Tibial nerve (tissue), 4 donors: ENCODE measurements around the gene SLC7A10. TPM values are rescaled to one million over a fixed set of nuclear protein-coding genes. Genes with fewer than 3 reads are reported as not detected.

Experiments
- DNase-seq, 2 donors: peaks; one replicate each; pipeline ENCODE4 v3.0.0-alpha.2; 2019; ENCODE audit warnings: low spot score in 2 of 2
- H3K27ac ChIP-seq, 4 donors: fragments of 200-600 bp; sonication (generic) in 3 of 4; one replicate each; pipeline ENCODE4 v1.5.1; 2017 to 2019; ENCODE audit warnings: mild to moderate bottlenecking in 1 of 4
- H3K27me3 ChIP-seq, 2 donors: fragments of 200-600 bp; sonication (generic) in 1 of 2; one replicate each; pipeline versions ENCODE4 v1.5.1 to v1.6.0; 2017 to 2019
- H3K36me3 ChIP-seq, 3 donors: fragments of 200-600 bp; sonication (generic); one replicate each; pipeline ENCODE4 v1.5.1; 2018 to 2019
- H3K4me1 ChIP-seq, 4 donors: fragments of 200-600 bp; sonication (generic) in 3 of 4; one replicate each; pipeline ENCODE4 v1.5.1; 2017 to 2019
- H3K4me3 ChIP-seq, 4 donors: fragments of 200-600 bp; sonication (generic) in 3 of 4; one replicate each; pipeline ENCODE4 v1.5.1; 2017 to 2019; ENCODE audit warnings: mild to moderate bottlenecking in 1 of 4, moderate library complexity in 1 of 4
- H3K9me3 ChIP-seq, 4 donors: fragments of 200-600 bp; sonication (generic) in 3 of 4; one replicate each; pipeline ENCODE4 v1.5.1; 2017 to 2019
- CTCF ChIP-seq, 5 experiments: fragments of 200-600 bp in 3 of 5; fragments of 450-650 bp in 2 of 5; sonication (generic) in 3 of 5; IDR thresholded peaks; one replicate each; pipeline ENCODE4 v1.5.1; 2016 to 2019; ENCODE audit warnings: antibody characterized with exemption in 5 of 5, mild to moderate bottlenecking in 3 of 5, moderate library complexity in 2 of 5
- EP300 ChIP-seq, 2 donors: sonication (generic); formaldehyde crosslinking; IDR thresholded peaks; one replicate each; pipeline ENCODE4 v1.6.1; 2017; ENCODE audit warnings: antibody characterized with exemption in 2 of 2, mild to moderate bottlenecking in 1 of 2
- POLR2A ChIP-seq, 2 donors: fragments of 450-650 bp; IDR thresholded peaks; one replicate each; pipeline ENCODE4 v1.6.1; 2017; ENCODE audit warnings: antibody characterized with exemption in 2 of 2, mild to moderate bottlenecking in 2 of 2, moderate library complexity in 2 of 2
- WGBS, 2 donors: methylation state at CpG; one replicate each; pipeline ENCODE4 v1.1.5; 2018; 5-methylcytosine and 5-hydroxymethylcytosine counted together
- total RNA-seq, 4 donors: library from RNA; depleted of rRNA; stranded (reverse); fragments of >200 nt; gene quantifications; one replicate each; pipeline ENCODE4 v1.1.0, GENCODE V29; 2016

Gene SLC7A10
- total RNA-seq, 4 donors from 2014 or later, result 4.3 to 25.8 (median 13.2) TPM

GRCh38 chr19:33260628-33261418 is 35.2 kb upstream of the SLC7A10 start:
- H3K27ac ChIP-seq, result no peak overlapping the region
- no peaks in the 10 kb centered on the region for H3K36me3 ChIP-seq
- H3K4me1 ChIP-seq, result peaks cover 0 to 5% (median 0%) of the 10 kb centered on the region in 4 donors
- 68 to 79% methylated on average over 13 to 19 of the region's 24 CpGs for WGBS, 2 donors
- no peak for TF ChIP-seq CTCF (IDR thresholded peaks at IDR 0.05)
- TF ChIP-seq EP300 (IDR thresholded peaks at IDR 0.05), result no peak
- TF ChIP-seq POLR2A (IDR thresholded peaks at IDR 0.05), result no peak
- DNase-seq, result peak in 1 of 2 donors; percentile 22
- no peak overlapping the region for H3K4me3 ChIP-seq
- peaks cover 0 to 18% (median 0%) of the 10 kb centered on the region in 4 donors for H3K9me3 ChIP-seq
- no peaks in the 10 kb centered on the region for H3K27me3 ChIP-seq

DNA sequence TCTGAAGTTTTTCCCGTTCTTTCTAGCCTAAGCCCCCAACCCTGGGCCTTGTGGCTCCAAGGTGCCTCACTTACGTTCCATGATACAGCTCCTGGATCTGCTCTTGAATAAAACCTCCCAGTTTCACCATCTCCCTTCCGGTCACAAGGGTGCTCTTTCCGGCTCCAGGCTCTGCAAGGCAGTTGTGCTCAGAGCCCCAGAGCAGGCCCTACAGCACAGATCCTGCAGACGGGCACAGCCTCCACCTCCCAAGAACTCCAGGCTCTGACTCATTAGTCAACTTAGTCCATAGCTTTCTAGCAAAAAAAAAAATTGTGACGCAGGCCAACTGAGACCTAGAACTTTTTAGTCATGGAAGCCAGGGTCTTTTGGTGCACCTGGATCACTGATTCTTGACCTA is 33.9 kb upstream of the SLC7A10 start:
- no peak for TF ChIP-seq CTCF (IDR thresholded peaks at IDR 0.05)
- Histone ChIP-seq H3K27me3 (no peaks in the 10 kb centered on the region), H3K9me3 (peaks cover 0 to 18% (median 0%) of the 10 kb centered on the region in 4 donors), H3K27ac (no peak overlapping the region), H3K4me1 (peaks cover 0 to 5% (median 0%) of the 10 kb centered on the region in 4 donors), H3K4me3 (no peak overlapping the region), H3K36me3 (no peaks in the 10 kb centered on the region)
- WGBS, 2 donors, result 67 to 85% methylated on average over 6 of the region's 6 CpGs
- no peak for DNase-seq

GRCh38 chr19:33257828-33258227 is 32.2 kb upstream of the SLC7A10 start:
- Histone ChIP-seq H3K36me3 (no peaks in the 10 kb centered on the region), H3K4me3 (no peak overlapping the region), H3K27ac (no peak overlapping the region), H3K9me3 (peaks cover 0 to 18% (median 0%) of the 10 kb centered on the region in 4 donors), H3K4me1 (peaks cover 0 to 10% (median 0%) of the 10 kb centered on the region in 4 donors), H3K27me3 (no peaks in the 10 kb centered on the region)
- DNase-seq, result no peak
- WGBS, 2 donors, result 95 to 97% methylated on average over 2 of the region's 2 CpGs
- no peak for TF ChIP-seq POLR2A (IDR thresholded peaks at IDR 0.05)
- TF ChIP-seq EP300 (IDR thresholded peaks at IDR 0.05), result no peak
- TF ChIP-seq CTCF (IDR thresholded peaks at IDR 0.05), result no peak

- WGBS, 2 donors, result 43 to 50% methylated on average over 7 of the region's 7 CpGs
- Histone ChIP-seq H3K4me1 (peaks cover 0 to 11% (median 0%) of the 10 kb centered on the region in 4 donors), H3K27ac (no peak overlapping the region), H3K27me3 (peaks cover 0 to 12% of the 10 kb centered on the region in 2 donors), H3K4me3 (no peak overlapping the region), H3K9me3 (peaks cover 0 to 18% (median 0%) of the 10 kb centered on the region in 4 donors), H3K36me3 (no peaks in the 10 kb centered on the region)
- DNase-seq, result no peak
- TF ChIP-seq EP300 (IDR thresholded peaks at IDR 0.05) (no peak), POLR2A (IDR thresholded peaks at IDR 0.05) (no peak), CTCF (IDR thresholded peaks at IDR 0.05) (no peak)
These were observed 30.6 kb upstream of the SLC7A10 start for GRCh38 chr19:33256261-33256660.

DNA sequence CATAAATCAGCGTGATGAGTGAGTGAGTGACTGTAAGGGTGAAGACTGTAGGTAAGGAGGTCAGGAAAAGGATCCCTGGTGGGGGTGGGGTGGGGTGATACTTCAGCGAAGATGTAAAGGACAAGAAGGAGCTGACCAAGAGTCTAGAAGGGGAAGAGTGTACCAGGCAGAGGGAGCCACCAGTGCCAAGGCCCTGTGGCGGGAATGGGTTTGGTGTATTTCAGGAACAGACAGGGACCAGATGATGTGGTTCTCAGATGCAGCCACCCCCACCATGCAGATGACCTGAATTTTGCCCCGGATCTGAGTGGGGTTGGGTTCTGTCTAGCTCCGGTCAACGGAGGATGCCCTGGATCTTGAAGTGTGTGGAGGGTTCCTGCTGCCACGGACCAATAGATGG is 30.1 kb upstream of the SLC7A10 start:
- Histone ChIP-seq H3K27ac (no peak overlapping the region), H3K27me3 (peaks cover 0 to 16% of the 10 kb centered on the region in 2 donors), H3K36me3 (no peaks in the 10 kb centered on the region), H3K4me1 (peaks cover 0 to 7% (median 0%) of the 10 kb centered on the region in 4 donors), H3K4me3 (no peak overlapping the region), H3K9me3 (peaks cover 0 to 18% (median 0%) of the 10 kb centered on the region in 4 donors)
- DNase-seq, result no peak
- 85 to 89% methylated on average over 6 to 7 of the region's 7 CpGs for WGBS, 2 donors
- TF ChIP-seq EP300 (IDR thresholded peaks at IDR 0.05) (no peak), POLR2A (IDR thresholded peaks at IDR 0.05) (no peak)
